Measurements from ENCODE around the gene TMEM220.

Gene TMEM220

GRCh38 chr17:10729334-10730193, at the start of gene TMEM220:
Gene TMEM220, minus strand, starts transcription at chr17:10730023. Its CDS starts 172 bp downstream, at chr17:10729851.
- DNase-seq (ENCODE audit: low spot score) = peak; percentile 25

- DNase-seq (ENCODE audit: low spot score) = no peak
Measured at GRCh38 chr17:10779609-10780008, 49.8 kb upstream of the TMEM220 start.

GRCh38 chr17:10777890-10778289, 48.1 kb upstream of the TMEM220 start:
- no peak for DNase-seq (ENCODE audit: low spot score)

- no peak for DNase-seq (ENCODE audit: low spot score)
Measured at GRCh38 chr17:10777131-10777807, 47.4 kb upstream of the TMEM220 start.

DNA sequence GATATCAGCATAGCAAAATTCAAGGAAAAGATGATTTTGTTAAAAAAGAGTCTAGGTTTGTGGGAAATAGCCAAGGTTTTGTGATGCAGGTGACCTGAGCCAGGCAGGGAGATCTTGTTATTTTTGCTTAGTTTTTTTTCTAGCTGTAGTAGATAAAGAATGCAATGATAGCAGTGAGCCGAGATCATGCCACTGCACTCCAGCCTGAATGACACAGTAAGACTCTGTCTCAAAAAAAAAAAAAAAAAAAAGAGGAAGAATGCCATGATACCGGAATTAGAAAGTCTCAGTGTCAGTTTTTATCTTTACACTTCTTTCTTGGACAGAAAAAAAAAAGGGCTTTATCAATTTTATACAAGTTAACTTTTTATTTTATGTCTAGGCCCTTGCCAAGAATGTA, 46.6 kb upstream of the TMEM220 start:
- DNase-seq (ENCODE audit: low spot score) = no peak

DNA sequence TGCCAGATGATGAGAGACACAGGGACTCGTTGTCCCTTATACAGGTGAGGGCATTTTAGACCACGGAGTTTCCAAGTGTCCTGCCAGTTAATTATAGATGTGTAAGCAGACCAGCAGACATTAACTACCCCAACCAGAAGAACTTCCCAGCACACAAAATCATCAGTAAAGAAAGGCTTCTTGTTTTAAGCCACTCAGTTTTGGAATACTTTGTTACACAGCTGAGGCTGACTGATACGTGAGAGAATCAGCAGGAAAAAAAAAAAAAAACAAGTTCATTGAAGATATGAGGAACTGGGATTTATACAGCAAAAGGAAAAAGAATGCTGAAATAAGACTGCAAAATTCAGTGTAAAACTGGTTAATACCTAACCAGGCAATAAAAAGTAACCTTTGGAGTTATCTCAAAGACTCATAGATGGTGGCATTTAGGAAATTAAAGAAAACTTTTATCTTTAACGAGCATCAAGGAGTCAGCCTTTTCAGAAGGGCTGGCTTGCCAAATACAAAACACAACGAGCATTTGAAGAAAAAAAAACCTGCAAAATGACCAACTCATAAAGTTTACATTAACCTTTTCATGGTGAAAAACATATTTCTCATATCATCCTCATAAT, 46.0 kb upstream of the TMEM220 start:
- no peak for DNase-seq (ENCODE audit: low spot score)

- DNase-seq (ENCODE audit: low spot score) = no peak
Measured at GRCh38 chr17:10775058-10775457, 45.2 kb upstream of the TMEM220 start.

GRCh38 chr17:10773391-10773790, 43.6 kb upstream of the TMEM220 start:
- DNase-seq (ENCODE audit: low spot score) = no peak

DNA sequence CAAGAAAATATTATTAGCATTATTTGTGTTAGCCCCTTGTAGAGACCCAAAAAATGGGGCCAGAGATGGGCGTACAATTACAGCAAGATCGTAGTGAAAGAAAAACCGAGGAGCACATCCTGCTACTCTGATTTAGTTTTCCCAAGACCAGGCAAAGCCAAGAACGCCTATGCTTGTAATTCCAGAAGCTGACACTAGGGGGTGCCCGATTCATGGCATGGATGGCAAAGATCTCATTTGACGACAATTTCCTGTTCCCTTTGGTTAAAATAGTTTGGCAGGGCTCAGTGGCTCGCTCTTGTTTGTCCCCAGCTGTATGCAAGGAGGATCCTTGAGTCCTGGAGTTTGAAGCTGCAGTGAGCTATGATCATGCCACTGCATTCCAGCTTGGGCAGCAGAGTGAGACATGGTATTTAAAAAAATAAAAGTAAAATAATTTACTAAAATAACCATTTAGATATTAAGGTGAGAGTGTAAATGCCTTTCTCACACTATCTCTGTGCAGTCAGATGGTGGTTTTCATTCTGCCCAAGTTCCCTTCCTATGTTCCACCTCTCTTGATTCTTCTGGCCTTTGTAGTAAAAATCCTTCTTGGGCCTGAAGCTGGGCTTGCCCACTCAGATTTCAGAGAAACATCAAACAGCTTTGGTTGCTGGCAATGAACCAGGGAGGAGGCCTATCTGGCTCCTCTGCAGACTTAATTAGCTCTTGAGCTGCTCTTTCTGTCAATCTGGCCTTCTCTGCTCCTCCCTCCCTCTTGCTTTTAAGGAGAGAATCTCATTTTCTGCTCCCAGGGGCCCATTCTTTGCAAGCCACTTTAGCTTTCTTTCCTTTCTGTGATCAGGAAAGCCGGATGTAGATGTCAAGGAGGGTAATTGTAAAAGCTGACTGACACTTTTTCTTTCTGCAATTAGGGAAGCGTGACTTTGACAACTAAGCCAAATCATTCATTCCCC, 42.9 kb upstream of the TMEM220 start:
- DNase-seq (ENCODE audit: low spot score) = peak; percentile 27

DNA sequence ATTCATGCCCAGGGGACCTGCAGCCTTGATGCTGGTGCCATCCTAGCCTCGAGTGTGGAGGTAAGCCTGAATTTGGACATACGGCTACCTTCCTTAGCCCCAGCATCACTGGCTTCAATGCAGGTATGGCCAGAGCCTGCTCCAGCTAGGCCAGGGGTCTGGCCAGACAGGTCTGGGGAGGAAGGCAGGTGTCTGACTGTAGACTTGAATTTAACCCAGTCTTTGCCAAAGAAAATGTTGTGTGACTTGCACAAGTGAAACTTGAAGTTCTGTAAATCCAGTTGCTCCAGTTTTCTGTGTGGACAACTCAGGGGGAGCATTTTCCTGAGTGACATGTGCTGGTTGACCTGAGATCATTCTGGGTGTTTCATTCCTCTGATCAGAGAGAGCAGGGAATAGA, 41.3 kb upstream of the TMEM220 start:
- no peak for DNase-seq (ENCODE audit: low spot score)

DNA sequence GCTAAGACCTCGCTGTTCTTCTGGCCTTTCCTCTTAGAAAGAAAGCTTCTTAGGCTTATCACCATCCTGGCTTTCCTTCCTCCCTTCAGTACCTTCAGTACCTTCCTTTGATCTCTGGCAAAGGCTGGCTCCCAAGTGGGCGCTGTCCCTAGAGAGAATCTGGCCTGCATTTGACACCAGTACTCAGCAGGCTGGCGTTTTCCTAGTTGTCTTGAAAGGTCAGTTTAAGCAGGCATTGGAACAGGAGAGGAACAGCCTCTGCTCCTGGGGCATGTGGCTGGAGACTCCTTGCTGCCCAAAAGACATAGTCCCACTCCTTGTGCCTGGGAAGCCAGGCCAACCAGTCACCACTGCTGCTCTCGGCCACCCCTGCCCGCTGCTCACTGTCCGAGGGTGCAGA, 40.0 kb upstream of the TMEM220 start:
- no peak for DNase-seq (ENCODE audit: low spot score)

DNA sequence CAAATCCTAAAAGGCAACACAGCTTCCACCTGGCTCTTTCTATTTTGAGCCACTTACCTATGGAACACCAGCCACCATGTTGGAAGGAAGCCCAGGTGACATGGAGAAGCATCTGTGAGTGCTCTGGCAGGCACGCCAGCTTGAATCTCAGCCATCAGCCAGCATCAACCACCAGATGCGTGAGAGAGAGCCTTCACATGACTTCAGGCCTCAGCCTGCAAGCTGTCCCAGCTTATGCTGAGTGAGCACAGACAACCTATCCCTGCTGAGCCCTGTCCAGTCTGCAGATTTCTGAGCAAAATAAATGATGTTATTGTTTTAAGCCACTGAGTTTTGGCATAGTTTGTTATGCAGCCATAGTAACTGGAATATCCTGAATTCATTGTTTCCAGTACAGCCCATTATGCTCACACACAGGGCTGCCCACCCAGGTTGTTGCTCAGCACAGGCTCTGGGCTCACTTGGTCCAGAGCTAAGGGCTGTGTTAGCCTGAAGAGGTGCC, 39.0 kb upstream of the TMEM220 start:
- DNase-seq (ENCODE audit: low spot score) = no peak

DNA sequence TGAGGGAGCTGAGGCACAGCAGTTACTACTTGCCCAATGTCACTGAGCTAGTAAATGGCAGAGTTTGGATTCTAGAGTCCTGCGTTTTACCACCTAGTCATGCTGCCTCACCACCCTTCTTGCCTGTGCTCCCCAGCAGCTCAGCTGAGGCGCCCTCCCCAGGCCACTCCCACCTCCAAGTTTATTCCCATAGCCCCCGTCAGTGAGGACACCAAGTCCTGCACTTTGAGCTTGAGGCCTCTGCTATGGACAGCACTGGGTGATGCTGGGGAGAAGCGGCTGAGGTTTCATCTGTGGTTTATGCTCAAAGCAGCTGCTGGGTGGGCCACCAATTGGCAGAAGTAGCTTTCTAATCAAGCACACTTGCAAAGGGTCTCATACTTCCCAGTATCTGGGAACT, 37.4 kb upstream of the TMEM220 start:
- no peak for DNase-seq (ENCODE audit: low spot score)

GRCh38 chr17:10762037-10762436, 32.2 kb upstream of the TMEM220 start:
- no peak for DNase-seq (ENCODE audit: low spot score)

DNA sequence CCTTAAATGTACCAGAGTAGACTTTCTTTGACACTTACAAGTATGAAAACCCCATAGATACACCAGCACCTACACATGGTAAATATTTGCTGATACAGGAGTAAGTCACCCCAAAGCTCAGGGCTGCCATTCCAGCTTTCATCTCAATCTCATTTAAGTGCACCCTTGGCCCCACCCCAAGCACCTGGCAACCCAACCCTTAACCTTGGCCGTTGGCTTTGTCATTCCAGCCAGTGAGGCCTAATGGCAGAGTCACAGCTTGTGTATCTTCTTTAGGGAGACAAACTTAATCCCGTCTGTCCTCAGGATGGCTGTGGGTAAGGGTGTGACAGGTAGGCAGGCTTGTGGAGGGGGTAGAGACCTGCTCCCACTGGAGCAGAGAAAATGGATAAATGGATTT, 31.5 kb upstream of the TMEM220 start:
- DNase-seq (ENCODE audit: low spot score) = no peak

DNA sequence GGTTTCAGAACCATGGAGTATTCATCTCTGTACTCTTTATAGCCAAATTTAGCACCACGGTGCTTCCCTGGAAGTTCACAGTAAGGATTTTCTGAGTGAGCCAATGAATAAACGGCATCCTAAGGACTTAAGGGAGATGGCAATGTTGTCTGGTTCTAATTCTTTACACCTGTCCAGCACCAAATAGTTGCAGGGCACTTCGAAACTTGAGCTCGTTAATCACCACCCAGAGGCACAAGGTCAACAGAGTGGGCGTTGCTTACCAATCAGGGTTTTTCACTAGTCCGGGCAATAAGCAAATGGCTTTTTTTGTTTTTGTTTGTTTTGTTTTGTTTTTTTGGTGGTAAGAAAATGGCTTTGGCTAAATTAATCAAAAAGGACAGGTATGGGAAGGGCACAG, 28.2 kb upstream of the TMEM220 start:
- no peak for DNase-seq (ENCODE audit: low spot score)

- DNase-seq (ENCODE audit: low spot score) = no peak
Measured at GRCh38 chr17:10757647-10758046, 27.8 kb upstream of the TMEM220 start.

DNA sequence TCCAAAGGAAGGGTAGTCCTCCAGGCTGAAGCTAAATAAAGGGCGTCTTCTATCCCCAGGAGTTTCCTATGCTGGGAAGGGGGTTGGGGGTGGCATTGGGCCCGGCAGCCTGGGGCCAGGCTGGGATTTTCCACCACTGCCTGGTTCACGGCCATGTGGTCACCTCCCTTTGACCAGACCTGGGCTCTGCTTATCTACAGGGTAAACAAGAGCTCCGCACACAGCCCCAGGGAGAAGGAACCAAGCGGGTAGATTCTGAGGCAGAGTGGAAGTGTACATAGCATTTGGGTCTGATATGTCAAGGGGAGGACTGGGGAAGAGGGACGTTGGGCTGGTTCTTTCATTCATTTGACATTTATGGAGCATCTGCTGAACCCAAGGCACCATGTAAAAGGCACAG, 27.2 kb upstream of the TMEM220 start:
- DNase-seq (ENCODE audit: low spot score) = no peak

DNA sequence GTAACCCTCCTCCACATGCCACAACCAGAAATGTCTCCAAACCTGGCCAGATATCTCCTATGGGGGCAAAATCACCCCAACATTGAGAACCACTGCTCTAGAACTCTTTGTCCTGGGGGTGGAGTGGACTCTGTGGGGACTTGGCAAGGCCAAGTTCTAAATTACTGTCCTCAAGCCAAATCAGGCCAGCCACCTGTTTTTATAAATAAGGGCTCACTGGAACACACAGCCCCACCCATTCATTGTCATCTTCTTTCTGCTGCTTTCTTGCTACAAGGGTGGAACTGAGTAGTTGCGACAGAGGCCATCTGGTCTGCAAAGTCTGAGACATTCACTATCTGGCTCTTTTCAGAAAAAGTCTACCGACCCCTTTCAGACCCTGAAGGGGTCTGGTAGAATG, 26.8 kb upstream of the TMEM220 start:
- DNase-seq (ENCODE audit: low spot score) = no peak

DNA sequence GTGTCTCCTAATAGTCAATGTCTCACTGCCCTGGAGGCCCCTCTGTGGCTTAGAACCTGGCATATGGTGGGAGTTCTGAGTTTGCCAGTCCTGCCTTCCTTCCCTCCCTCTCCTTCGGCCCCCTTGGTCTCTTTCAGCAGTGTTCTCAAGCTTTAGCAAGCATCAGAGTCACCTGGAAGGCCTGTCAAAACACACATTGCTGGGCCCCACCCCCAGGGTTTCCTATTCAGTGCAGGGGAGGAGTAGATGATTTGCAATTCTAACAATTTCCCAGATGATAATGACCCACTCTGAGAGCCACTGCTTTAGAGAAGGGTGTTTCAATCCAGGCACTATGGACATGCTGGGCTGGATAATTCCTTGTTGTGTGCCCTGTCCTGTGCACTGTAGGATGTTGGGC, 26.4 kb upstream of the TMEM220 start:
- DNase-seq (ENCODE audit: low spot score) = no peak

- DNase-seq (ENCODE audit: low spot score) = no peak
Measured at GRCh38 chr17:10755592-10756127, 25.8 kb upstream of the TMEM220 start.

Data from germinal center (tissue), 1 donor.